ENCODE measurements around the gene SPIB. TPM values are rescaled to one million over a fixed set of nuclear protein-coding genes. Genes with fewer than 3 reads are reported as not detected.
"Not testable (repeated sequence)": the region's sequence is repeated elsewhere in the genome, so short reads cannot be mapped to it uniquely, and the experiment has no call there.

SPIB gene
- total RNA-seq, 1 donor from 2014 or later = 0.86 TPM

GRCh38 chr19:50465986-50466705 lies 47.4 kb downstream of the SPIB start:
- intact Hi-C loops (cut with micrococcal nuclease) = no loop called here

GRCh38 chr19:50466706-50467039 lies 47.9 kb downstream of the SPIB start:
- intact Hi-C loops (cut with micrococcal nuclease) = no loop called here

- intact Hi-C loops (cut with micrococcal nuclease) = no loop called here
These were observed 48.8 kb downstream of the SPIB start for GRCh38 chr19:50467566-50467965.

- intact Hi-C loops (cut with micrococcal nuclease) = no loop called here
These were observed 50.1 kb downstream of the SPIB start for GRCh38 chr19:50468818-50469217.

GRCh38 chr19:50473336-50473735 lies 54.6 kb downstream of the SPIB start:
- intact Hi-C loops (cut with micrococcal nuclease) = not testable (repeated sequence)

- intact Hi-C loops (cut with micrococcal nuclease) = no loop called here
These were observed 56.4 kb downstream of the SPIB start for GRCh38 chr19:50475101-50475568.

- intact Hi-C loops (cut with micrococcal nuclease) = loop anchor here (1.0 to 2.0 kb wide), 8 partner anchors 14 to 146 kb away; partner anchors contain the start of genes JOSD2, KCNC3, NR1H2 and POLD1
These were observed 57.0 kb downstream of the SPIB start for GRCh38 chr19:50475736-50476223.

GRCh38 chr19:50476224-50476906 lies 57.6 kb downstream of the SPIB start, which contains the start of the genes EMC10 and GARIN5A:
EMC10 (plus strand) TSS chr19:50476507; CDS start chr19:50476545, 38 bp downstream.
GARIN5A (minus strand) TSS chr19:50476848; CDS start chr19:50476388, 460 bp downstream.
- intact Hi-C loops (cut with micrococcal nuclease) = loop anchor here (1.0 to 2.0 kb wide), 8 partner anchors 15 to 147 kb away; partner anchors contain the start of genes JOSD2, KCNC3, NR1H2 and POLD1

GRCh38 chr19:50476907-50477238 lies 58.1 kb downstream of the SPIB start:
- intact Hi-C loops (cut with micrococcal nuclease) = loop anchor here (1.0 to 2.0 kb wide), 8 partner anchors 16 to 148 kb away; partner anchors contain the start of genes JOSD2, KCNC3, NR1H2 and POLD1

GRCh38 chr19:50477751-50478515 lies 59.2 kb downstream of the SPIB start:
- intact Hi-C loops (cut with micrococcal nuclease) = loop anchor here (2.0 kb wide), 2 partner anchors 47 to 109 kb away; no protein-coding TSS in a partner anchor

GRCh38 chr19:50478901-50479715 lies 60.4 kb downstream of the SPIB start:
- intact Hi-C loops (cut with micrococcal nuclease) = no loop called here

- intact Hi-C loops (cut with micrococcal nuclease) = no loop called here
These were observed 61.1 kb downstream of the SPIB start for GRCh38 chr19:50479761-50480251.

GRCh38 chr19:50480281-50481111 lies 61.8 kb downstream of the SPIB start:
- intact Hi-C loops (cut with micrococcal nuclease) = no loop called here

Other genes with a start within 250 kb of the SPIB start
- gene MYH14, start 215.3 kb upstream of the SPIB start, total RNA-seq = not detected in 2 replicates
- 16.0 and 17.2 TPM in 2 replicates for gene KCNC3, start 89.6 kb upstream of the SPIB start, total RNA-seq
- 8.3 and 10.4 TPM in 2 replicates for gene NAPSA, start 53.3 kb upstream of the SPIB start, total RNA-seq
- gene NR1H2, start 42.5 kb upstream of the SPIB start, total RNA-seq = 67.4 and 72.1 TPM in 2 replicates
- 105 and 120 TPM in 2 replicates for gene POLD1, start 34.6 kb upstream of the SPIB start, total RNA-seq
- 0.44 and 0.76 TPM in 2 replicates for gene MYBPC2, start 14.0 kb downstream of the SPIB start, total RNA-seq
- gene EMC10, start 57.6 kb downstream of the SPIB start, total RNA-seq = 81.8 and 81.9 TPM in 2 replicates
- 0.22 and 0.37 TPM in 2 replicates for gene GARIN5A, start 57.9 kb downstream of the SPIB start, total RNA-seq
- 40.0 and 40.5 TPM in 2 replicates for gene JOSD2, start 92.3 kb downstream of the SPIB start, total RNA-seq
- gene ASPDH, start 95.0 kb downstream of the SPIB start, total RNA-seq = not detected in 2 replicates
- gene LRRC4B, start 149.5 kb downstream of the SPIB start, total RNA-seq = not detected in 2 replicates
- gene SYT3, start 220.9 kb downstream of the SPIB start, total RNA-seq = not detected in 2 replicates
- gene C19orf81, start 230.5 kb downstream of the SPIB start, total RNA-seq = not detected in 2 replicates

Data from T-helper 1 cell treated with Interleukin-12 subunit alpha and Interleukin-12 subunit beta and Interleukin-4 antibody, amounts not matched to agents 30 ng/mL and 1 ng/mL, for 36 hours (primary cell).